GM18511 (cell line): ENCODE data around the gene RIN2.

Experiments used
- ATAC-seq: cut with Tn5 transposase; IDR thresholded peaks from one replicate; pipeline ENCODE4 v1.9.1; 2021; ENCODE audit warnings: mild to moderate bottlenecking, moderate library complexity; ENCODE audit not compliant: unreplicated experiment

RIN2 gene, protein sequence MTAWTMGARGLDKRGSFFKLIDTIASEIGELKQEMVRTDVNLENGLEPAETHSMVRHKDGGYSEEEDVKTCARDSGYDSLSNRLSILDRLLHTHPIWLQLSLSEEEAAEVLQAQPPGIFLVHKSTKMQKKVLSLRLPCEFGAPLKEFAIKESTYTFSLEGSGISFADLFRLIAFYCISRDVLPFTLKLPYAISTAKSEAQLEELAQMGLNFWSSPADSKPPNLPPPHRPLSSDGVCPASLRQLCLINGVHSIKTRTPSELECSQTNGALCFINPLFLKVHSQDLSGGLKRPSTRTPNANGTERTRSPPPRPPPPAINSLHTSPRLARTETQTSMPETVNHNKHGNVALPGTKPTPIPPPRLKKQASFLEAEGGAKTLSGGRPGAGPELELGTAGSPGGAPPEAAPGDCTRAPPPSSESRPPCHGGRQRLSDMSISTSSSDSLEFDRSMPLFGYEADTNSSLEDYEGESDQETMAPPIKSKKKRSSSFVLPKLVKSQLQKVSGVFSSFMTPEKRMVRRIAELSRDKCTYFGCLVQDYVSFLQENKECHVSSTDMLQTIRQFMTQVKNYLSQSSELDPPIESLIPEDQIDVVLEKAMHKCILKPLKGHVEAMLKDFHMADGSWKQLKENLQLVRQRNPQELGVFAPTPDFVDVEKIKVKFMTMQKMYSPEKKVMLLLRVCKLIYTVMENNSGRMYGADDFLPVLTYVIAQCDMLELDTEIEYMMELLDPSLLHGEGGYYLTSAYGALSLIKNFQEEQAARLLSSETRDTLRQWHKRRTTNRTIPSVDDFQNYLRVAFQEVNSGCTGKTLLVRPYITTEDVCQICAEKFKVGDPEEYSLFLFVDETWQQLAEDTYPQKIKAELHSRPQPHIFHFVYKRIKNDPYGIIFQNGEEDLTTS

DNA sequence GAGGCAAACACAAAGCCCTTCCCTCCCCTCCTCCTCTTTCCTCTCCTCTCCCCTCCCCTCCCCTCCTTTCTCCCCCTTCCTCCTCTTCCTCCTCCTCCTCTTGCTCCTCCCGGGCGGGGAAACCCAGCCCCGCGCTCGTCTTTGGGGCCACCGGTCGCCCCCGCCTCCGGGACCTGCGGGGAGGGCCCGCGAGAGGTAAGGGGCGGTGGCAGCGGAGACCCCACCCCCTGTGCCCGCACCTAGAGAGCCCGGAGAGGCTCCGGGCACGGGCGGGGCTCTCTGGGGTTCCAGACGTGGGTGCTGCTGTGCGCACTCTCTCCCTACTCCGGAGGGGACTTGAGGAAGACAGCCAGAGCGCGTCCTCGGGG, at the start of gene RIN2:
RIN2 (plus strand) TSS at position 126 of the 368 bp plus-strand sequence. CDS start 131,344 bp downstream, outside the sequence.
- no peak for ATAC-seq

DNA sequence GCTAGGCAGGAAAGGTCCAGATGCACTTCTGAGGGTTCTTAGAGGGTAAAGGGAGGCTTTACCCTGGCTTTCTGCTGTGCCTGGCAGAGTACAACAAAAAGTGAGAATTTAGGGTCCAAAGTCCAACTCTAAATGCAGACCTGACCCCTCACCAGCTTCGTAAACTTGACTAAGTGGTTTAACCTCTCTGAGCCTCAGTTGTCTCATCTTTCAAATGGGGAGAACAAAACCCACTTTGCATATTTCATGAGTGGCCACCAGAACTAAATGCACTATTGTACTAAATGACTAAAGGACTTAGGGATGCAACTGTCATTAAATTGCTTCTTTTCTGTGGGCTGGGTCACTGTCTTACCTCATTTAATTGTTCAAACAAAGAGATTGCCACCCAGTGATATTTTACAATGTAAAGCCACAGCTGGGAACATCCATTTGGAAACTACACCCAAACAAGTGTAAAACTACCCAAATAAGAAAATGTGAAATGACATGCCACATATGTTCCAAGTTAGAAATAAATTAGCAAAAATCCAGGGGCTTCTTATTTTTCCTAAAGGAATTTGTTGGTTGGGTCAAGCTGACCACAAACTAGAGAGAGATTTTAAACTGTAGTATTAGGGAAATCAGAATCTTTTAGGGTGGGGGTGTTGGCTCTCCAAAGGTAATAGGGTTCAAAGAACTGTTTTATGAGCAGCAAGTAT, 48.3 kb upstream of the RIN2 start:
- ATAC-seq, result no peak

DNA sequence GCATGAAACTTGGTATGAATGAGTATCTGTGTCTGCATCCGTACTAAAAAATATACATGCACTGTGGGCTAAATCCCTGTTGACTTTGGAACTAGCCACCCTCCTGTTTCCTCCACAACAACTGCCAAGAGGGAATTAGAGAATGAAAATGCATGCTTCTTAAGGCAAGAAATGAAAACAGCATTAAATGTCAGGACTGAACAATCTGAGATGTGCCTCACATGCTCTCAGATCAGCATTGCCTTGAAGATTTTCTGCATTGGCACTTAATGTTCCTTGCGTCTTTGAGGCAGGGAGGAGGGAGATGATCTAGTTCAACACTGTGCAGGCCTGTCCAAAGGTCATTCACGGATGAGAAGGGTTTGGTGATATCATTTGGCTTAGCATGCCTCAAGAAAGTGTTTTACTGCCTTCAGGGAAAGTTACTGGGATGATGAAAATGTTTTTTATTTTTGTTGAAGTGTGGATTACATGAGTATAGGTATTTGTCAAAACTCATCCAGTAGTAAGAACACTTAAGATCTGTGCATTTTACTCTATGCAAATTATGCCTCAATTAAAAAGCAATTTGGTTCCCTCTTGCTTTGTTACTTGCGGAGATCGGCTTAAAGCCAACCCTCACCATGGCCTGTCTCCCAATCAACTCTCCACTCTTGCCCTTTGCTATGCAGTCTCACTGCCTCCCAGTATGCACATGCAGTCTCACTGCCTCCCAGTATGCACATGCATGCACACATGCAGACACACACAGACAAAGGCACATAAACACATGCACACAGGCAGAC, 47.5 kb upstream of the RIN2 start:
- no peak for ATAC-seq

DNA sequence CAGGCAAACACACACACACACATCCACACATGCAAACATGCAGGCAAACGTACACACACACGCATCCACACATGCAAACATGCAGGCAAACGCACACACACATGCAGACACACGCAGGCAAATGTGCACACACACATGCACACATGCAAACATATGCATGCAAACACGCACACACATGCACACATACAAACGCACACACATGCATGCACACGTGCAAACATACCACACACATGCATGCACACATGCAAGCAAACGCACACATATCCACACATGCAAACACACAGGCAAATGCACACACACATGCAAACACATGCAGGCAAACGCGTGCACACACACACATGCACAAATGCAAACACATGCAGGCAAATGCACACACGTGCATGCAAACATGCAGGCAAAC, 46.9 kb upstream of the RIN2 start:
- ATAC-seq, result no peak

DNA sequence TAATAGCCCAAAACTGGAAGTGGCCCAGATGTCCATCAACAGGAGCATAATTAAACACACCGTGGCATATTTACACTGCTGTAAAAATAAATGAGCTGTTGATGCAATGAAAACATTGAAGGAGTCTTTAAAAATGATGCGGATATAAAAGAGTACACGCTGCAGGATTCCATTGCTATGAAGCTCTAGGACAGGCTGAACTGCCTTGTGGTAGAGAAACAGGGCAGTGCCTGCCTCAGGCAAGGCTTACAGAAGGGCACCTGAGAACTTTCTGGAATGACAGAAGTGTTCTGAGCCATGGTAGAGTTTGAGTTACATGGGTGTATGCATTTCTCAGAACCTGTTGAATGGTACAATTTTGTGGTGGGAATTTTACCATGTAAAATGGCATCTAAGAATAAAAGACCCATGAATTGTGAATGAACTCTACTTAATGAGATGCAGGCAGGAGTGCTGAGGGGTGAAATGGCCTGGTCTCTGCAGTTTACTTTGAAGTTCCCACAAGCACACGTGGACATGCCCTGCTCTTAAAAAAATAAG, 45.3 kb upstream of the RIN2 start:
- ATAC-seq, result no peak

DNA sequence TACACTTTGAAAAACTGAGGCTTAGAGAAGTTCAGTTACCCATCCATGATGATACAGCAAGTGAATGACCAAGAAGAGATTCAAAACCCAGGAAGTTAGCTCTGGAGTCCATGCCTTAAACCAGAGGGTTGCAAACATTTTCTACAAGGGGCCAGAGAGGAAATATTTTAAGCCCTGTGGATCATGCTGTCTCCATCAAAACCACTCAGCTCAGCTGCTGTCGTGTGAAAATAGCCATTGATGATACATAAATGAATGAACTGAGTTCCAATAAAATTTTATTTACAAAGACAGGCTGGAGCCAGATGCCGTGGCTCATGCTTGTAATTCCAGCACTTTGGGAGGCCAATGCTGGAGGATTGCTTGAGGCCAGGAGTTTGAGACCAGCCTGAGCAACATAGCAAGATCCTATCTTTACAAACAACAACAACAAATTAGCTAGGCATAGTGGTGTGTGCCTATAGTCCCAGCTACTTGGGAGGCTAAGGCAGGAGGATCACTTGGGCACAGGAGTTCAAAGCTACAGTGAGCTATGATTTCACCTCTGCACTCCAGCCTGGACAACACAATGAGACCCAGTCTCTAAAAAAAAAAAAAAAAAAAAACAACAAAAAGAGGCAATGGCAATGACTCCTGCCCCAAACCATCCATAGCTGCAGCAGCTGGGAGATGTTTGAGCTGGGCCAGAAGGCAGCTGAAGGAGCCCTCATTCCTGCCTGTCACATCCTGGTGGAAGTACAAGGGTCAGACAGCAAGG, 44.1 kb upstream of the RIN2 start:
- ATAC-seq, result no peak

DNA sequence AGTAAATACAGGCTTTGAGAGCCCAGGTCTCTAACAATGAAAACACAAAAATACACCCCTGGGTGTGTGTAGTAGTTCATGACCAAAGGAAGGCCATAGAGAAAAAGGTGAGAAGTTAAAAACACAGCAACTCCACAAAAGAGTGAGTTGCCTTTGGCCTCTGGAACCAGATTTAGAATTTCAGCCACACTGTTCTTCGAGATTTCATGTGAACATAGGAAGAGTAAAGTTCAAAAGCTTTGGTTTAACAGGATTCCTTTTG, 43.5 kb upstream of the RIN2 start:
- ATAC-seq, result no peak

DNA sequence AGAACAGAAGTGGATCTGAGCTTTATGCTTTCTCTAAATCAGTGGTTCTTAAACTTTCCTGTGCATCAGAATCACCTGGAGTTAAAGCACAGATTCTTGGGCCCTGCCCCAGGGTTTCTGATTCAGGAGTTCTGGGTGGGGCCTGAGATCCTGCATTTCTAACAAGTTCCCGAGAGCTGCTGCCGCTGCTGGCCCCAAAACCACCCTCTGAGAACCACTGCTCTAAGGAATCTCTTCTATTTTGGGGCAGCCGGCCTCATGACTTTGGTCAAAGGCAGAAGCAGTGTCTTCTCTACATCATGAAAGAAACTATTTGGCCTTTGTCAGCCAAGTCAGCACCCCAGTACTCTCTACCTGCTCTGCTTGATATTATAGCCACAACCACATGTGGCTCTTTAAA, 42.1 kb upstream of the RIN2 start:
- ATAC-seq, result no peak

DNA sequence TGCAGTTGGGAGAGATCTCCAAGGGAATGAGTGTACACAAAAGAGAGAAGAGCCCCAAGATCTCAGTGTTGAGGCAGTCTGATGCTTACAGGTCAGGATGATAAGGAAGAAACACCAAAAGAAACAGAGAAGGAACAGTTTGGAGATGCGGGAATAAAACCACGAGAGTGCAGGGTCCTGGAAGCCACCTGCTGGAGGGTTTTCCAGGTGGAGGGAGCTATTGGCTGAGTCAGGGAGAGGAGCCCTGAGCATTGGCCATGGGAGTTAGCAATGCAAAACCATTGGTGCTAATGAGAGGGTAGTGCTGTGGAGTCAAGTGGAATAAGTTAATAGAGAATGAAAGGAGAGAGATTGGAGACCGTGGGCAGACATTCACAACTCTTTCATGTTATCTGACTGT, 39.2 kb upstream of the RIN2 start:
- ATAC-seq, result no peak

DNA sequence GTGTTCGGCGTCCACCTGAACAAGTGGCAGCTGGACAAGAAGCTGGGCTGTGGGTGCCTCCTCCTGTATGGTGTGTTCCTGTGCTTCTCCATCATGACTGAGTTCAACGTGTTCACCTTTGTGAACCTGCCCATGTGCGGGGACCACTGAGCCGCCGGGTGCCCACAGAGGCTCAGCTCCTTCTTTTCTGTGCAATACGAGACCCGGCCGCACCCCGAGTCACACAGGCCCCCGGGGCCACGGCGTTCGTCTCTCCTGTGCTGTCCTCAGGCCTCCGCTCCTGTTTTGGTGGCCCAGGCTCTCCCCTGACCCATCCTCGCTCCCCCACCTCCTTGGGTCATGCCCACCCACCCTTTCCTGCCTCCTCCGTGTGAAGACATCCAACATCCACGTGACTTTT, 37.1 kb upstream of the RIN2 start:
- no peak for ATAC-seq

DNA sequence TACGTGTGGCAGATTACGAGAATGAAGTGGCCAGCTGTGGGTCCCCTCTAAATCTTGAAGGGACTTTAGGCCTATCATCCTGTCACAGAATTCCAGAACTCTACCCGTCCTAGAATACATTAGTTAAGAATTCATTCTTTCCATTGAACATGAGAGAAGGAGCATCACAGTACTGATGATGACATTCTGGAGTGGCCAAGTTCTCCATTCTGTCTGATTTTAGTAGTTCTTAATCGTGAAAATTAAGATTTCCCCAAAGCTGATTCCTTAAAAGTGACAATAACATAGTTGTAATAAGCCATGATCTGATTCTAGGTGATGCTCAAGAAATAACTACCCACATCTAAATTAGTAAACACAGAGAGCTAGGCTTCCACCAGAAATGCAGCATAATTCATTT, 35.0 kb upstream of the RIN2 start:
- ATAC-seq, result no peak

DNA sequence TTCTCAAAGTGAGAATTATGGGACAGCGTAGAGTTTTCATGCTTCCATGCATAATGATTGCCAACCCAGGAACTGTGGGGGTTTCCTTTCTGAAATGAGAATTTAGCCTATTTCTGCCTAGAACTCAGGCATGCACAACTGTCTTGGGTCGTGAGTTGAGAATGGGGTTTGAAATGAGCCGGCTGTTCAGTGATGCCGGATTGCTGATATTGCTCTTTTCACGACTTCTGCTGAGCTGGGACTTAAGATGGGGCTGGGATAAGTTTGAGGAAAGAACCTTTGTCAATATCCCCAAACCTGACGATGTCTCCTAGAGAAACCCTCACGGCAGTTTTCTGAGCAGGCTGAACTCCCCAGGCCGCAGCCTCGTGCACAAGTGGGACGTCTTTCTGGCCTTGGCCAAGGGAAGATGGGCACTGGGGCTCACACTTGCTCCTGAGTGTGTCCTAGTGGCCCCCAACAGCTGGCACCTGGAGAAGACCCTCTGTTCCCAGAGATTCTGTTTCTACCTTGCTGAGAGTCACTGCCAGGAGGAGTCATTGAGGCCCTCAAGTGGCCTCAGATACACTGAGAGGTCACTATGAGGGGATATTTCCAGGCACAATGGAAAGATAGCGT, 34.1 kb upstream of the RIN2 start:
- ATAC-seq, result no peak

DNA sequence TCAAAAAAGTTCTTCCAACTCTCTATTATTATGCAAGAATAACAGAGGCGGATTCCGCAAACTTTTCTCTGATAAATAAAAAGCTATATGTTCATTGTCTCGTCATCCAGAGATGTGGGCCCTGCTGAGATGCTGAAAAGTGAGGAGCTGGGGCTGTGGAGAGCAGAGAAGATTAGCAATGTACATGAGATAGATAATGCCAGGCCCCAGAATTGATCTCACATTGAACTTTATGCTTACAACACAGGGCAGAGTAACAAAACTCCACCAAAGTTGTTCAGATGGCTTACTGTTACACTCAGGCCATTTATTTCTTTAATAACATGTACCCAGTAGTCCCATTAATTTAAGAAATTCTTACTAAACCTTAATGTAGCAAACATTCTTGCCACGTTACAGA, 32.7 kb upstream of the RIN2 start:
- ATAC-seq, result no peak

DNA sequence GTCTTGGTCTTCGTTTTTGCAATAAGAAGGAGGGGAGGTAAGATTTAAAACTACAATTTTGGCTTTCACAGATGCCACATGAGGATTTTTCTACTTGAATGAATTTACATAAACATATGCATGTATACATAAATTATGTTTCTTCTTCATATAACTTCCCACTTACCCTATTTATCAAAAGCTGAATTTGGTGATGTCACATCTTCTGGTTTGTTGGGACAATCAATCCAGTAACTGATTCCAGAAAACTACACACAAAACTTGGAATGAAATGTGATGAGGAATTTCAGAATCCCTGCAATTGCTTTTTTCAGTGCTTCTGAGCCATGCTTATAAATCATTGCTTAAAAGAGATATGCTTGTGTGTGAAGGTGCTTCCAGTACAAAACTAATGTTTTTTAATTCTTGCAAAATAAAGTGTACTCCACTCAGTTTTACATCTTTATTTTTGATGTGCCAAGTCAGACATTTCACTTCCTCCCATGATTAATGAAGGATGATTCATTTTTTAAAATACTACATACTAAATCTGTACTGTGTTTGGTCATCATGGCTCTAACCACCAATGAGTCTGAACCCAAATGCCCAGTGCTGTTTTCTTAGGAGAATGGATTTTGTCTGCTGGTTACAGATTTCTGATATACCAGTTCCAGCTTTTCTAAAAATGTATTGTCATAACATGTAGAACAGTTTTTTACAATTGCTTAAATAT, 32.1 kb upstream of the RIN2 start:
- ATAC-seq, result no peak

DNA sequence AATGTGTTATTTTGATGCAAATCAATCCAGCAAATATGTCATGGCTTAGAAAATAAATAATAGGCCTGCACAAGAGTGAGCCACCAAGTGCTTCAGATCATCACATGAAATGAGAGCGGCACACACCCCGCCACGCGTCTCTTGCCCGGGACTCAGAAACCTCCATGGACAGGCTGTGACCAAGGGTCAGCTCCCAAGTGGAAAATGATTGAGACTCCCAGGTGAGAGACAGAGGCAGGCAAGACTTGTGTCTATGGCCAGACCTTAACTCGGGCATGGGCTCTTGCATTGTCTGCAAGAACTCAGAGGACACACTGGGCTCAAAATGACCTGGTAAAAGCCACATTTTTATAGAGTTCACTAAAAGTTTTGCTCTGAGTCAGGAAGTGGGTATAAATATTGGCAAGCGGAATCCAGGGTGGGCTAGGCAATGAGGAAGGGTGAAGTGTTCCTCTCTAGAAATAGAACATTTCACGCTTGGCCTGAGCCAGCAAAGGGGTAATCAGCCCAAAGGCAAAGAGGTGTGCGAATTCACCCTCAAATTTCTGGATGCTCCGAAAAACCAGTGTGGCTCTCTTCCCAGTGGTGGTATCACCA, 30.7 kb upstream of the RIN2 start:
- no peak for ATAC-seq

DNA sequence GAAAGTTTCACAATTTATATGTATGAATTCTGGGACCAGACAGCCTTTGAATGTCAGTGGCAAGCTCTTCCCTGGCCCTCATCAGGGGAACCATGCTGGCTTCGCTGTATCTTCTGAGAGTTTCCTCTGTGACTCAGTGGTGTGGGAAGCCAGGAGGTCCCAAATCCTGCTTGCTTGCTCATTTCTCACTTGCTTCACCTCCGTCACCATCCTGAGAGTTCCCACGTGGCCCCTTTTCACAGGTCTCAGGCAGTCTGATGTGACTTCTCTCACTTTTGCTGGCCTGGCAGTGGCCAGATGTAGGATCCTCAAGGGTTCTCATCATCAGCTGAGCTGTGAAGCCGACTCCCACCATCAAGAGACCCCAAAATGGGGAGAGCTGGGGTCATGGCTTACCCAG, 28.4 kb upstream of the RIN2 start:
- ATAC-seq, result no peak

DNA sequence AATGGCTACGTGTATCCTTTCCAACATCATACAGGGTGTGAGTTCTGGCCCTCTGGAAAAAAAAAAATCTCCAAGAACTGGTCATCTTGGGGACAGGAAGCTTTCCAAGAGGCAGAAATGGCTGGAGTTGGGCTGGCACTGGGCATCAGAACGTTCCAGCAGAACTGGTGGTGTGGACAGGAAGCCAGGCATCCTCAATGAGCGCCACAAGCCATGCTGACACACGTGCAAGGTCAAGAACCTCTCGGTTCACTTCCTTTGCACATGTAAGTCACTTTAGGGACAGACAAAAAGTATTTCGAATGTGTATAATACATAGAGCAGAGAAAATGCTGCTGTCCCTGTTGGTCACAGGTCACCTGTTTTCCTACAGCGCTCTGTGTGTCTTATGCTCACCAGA, 27.4 kb upstream of the RIN2 start:
- no peak for ATAC-seq

DNA sequence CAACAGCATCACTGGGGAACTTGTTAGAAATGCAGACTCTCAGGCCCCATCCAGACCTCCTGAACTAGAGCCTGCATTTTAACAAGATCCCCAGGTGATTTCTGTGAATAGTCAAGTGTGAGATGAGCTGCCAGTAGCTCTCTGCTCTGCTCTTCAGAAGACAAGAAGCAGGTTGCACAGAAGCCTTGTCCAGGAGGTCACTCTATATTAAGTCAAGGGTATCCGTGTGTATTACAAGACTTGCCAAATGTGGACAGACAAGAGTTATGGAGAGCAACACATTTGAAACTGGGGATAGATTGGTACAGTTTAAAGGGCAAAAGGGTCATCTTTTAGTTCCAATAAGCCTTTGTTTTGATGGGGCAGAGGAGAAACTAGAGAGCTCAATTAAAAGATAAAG, 23.2 kb upstream of the RIN2 start:
- ATAC-seq, result no peak

DNA sequence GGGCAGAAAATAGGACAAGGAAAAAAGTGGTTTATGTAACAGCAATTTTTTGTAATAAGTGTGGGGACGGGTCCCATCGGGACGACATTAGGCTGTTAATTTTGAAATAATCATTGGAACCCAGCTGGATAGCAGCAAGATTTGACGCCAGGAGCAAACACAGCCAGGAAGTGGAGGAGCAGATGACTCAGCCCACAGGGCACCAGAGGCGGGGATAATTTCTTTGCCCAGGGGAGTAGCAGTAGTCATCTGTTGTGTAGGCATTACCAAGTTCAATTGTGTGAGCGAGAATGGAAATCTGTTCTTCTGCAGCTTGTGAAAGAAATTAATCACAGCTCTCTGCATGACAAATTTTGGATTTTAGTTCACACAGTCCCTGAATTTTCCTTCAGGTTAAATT, 22.6 kb upstream of the RIN2 start:
- no peak for ATAC-seq
